MM.1S (cell line): ENCODE results near the gene EPN2.

Source experiments
- CTCF ChIP-seq: fragments of 300-600 bp; sonication (generic); IDR thresholded peaks from 2 replicates; pipeline ENCODE4 v1.5.1; 2016; ENCODE audit warnings: antibody characterized with exemption, low read length, mixed read lengths
- EZH2 ChIP-seq: fragments of 300-600 bp; sonication (generic); optimal IDR thresholded peaks from 2 replicates; pipeline ENCODE3; 2017; ENCODE audit warnings: low read depth, mild to moderate bottlenecking, antibody characterized with exemption, low read length, mixed read lengths

GRCh38 chr17:19359151-19359550, 122.0 kb downstream of the EPN2 start:
- no peak for TF ChIP-seq CTCF
- no peak for TF ChIP-seq EZH2
